ENCODE measurements around the gene PARVA. TPM values are rescaled to one million over a fixed set of nuclear protein-coding genes. Genes with fewer than 3 reads are reported as not detected.

The PARVA gene
- total and polyA plus RNA-seq, 2 of the 8 experiments (the other 6 are each of a cell fraction or from before 2014, with no cell fraction given), result 3.1 to 13.5 TPM

- no peaks in the 10 kb centered on the region for H4K20me1 ChIP-seq (replicated peaks in 1 of 2; ENCODE audit: control insufficient read depth in 1 of 2, insufficient read depth in 2 of 2, low read length in 2 of 2)
- H3K79me2 ChIP-seq (ENCODE audit: control insufficient read depth in 1 of 2, insufficient read depth in 2 of 2, low read length in 2 of 2), result no peaks in the 10 kb centered on the region
- TF ChIP-seq GTF2F1 (IDR thresholded peaks at IDR 0.05; ENCODE audit: borderline replicate concordance, low read depth, low read length) (no peak), E2F6 (IDR thresholded peaks at IDR 0.05) (no peak), SP2 (IDR thresholded peaks at IDR 0.05; ENCODE audit: low read length) (no peak), POU5F1 (IDR thresholded peaks at IDR 0.05; ENCODE audit: low read depth, low read length) (no peak), HDAC6 (IDR thresholded peaks at IDR 0.05; ENCODE audit: low read depth, low read length) (no peak), TBP (IDR thresholded peaks at IDR 0.05; ENCODE audit: low read depth, low read length) (no peak), EZH2 (IDR thresholded peaks at IDR 0.05; ENCODE audit: low read depth, low read length, severe bottlenecking) (no peak), RFX5 (IDR thresholded peaks at IDR 0.05; ENCODE audit: borderline replicate concordance, low read depth, low read length) (no peak), RBBP5 (IDR thresholded peaks at IDR 0.05; ENCODE audit: borderline replicate concordance, low read depth, low read length) (no peak), TCF12 (IDR thresholded peaks at IDR 0.05; ENCODE audit: low read depth, low read length) (no peak)
Observed at GRCh38 chr11:12392672-12393071, 15.3 kb downstream of the PARVA start.

More at GRCh38 chr11:12392672-12393071, 15.3 kb downstream of the PARVA start:
- no peak overlapping the region for H2BK15ac ChIP-seq (ENCODE audit: low read length)
- H2BK5ac ChIP-seq (ENCODE audit: low read depth, low read length), result no peak overlapping the region
- no peak overlapping the region for H2BK12ac ChIP-seq (ENCODE audit: low read depth, low read length)
- H2AK5ac ChIP-seq (ENCODE audit: low read depth, low read length), result no peak overlapping the region
- H3K4me1 ChIP-seq (replicated peaks in 1 of 4; ENCODE audit: control insufficient read depth in 3 of 4, insufficient read depth in 4 of 4, low read length in 3 of 4), result no peaks in the 10 kb centered on the region
- no peak overlapping the region for H3K18ac ChIP-seq (ENCODE audit: extremely low read depth, low read length)
- no peak overlapping the region for H3K9ac ChIP-seq (replicated peaks in 1 of 4; ENCODE audit: extremely low read depth in 1 of 4, low read depth in 3 of 4, low read length in 3 of 4)
- H3K14ac ChIP-seq (ENCODE audit: insufficient read length), result no peak overlapping the region
- no peak overlapping the region for H2BK120ac ChIP-seq (replicated peaks; ENCODE audit: low read depth, low read length)
- no peak overlapping the region for H4K5ac ChIP-seq (ENCODE audit: insufficient read length, low read depth, low read length)
- no peak overlapping the region for H2AFZ ChIP-seq (ENCODE audit: low read length)
- H2BK20ac ChIP-seq (ENCODE audit: low read length), result no peak overlapping the region
- FAIRE-seq (no peak), DNase-seq (ENCODE audit: low read depth in 1 of 2, low spot score in 2 of 2) (no peak)
- 95% methylated on average over 1 of the region's 1 CpG; no CpG with 5 or more reads in 1 of the 2 experiments for WGBS, 2 experiments (ENCODE audit: extremely low coverage in 1 of 2, insufficient coverage in 1 of 2, insufficient read length in 1 of 2, insufficient replicate concordance in 2 of 2, low coverage in 1 of 2, low lambda C conversion rate in 2 of 2, missing lambda C conversion rate in 1 of 2)
- no peaks in the 10 kb centered on the region for H3K79me1 ChIP-seq (ENCODE audit: low read depth, low read length)
- no peak overlapping the region for H3K4me2 ChIP-seq (ENCODE audit: insufficient read depth in 1 of 2, low read depth in 2 of 2, low read length in 2 of 2)
- H3K36me3 ChIP-seq (ENCODE audit: control insufficient read depth in 2 of 4, insufficient read depth in 4 of 4, low read length in 3 of 4), result no peaks in the 10 kb centered on the region
- no peak overlapping the region for H3K23ac ChIP-seq (ENCODE audit: insufficient read length)
- ChIA-PET CTCF (ENCODE audit: partially characterized antibody) (interaction anchor here (1.9 kb wide), 1 partner anchor 20 kb away, joined by 6 read pairs; no protein-coding TSS in a partner anchor), POLR2A (ENCODE audit: partially characterized antibody) (no interaction called here)
- H4K91ac ChIP-seq (replicated peaks; ENCODE audit: insufficient read length, low read length), result no peak overlapping the region
- H3K56ac ChIP-seq (replicated peaks; ENCODE audit: insufficient read length, low read depth, low read length), result no peak overlapping the region
- H4K8ac ChIP-seq (ENCODE audit: extremely low read depth, insufficient read depth, low read length), result no peak overlapping the region
- no peaks in the 10 kb centered on the region for H3K27me3 ChIP-seq (replicated peaks in 1 of 4; ENCODE audit: control insufficient read depth in 3 of 4, extremely low read depth in 1 of 4, insufficient read depth in 3 of 4, low read length in 3 of 4)
- H3K23me2 ChIP-seq (ENCODE audit: low read depth, low read length), result no peaks in the 10 kb centered on the region
- peaks cover 0 to 4% of the 10 kb centered on the region in 2 experiments; a peak in 1 of 4 replicates for H3K9me3 ChIP-seq (ENCODE audit: insufficient read depth in 2 of 2, low read depth in 1 of 2, low read length in 1 of 2)
- H3K4me3 ChIP-seq (ENCODE audit: extremely low read depth in 1 of 4, insufficient read depth in 2 of 4, low read depth in 3 of 4, low read length in 4 of 4), result no peak overlapping the region
- no peak overlapping the region for H3K4ac ChIP-seq (replicated peaks; ENCODE audit: insufficient read length, low read depth, low read length)
- no peak overlapping the region for H3K27ac ChIP-seq (ENCODE audit: low read depth, low read length)

All from H1 (cell line).